GM18505 (cell line): Measurements from ENCODE around the gene CYB5D1.

ENCODE experiments used
- ATAC-seq: cut with Tn5 transposase; IDR thresholded peaks from one replicate; pipeline ENCODE4 v1.9.1; 2021; ENCODE audit not compliant: unreplicated experiment
- POLR2A ChIP-seq: IDR thresholded peaks from 4 replicates; pipeline ENCODE4 v1.6.1; 2011; ENCODE audit warnings: borderline replicate concordance; ENCODE audit not compliant: insufficient read depth, insufficient read length; ENCODE audit errors: extremely low read depth

Gene CYB5D1

DNA sequence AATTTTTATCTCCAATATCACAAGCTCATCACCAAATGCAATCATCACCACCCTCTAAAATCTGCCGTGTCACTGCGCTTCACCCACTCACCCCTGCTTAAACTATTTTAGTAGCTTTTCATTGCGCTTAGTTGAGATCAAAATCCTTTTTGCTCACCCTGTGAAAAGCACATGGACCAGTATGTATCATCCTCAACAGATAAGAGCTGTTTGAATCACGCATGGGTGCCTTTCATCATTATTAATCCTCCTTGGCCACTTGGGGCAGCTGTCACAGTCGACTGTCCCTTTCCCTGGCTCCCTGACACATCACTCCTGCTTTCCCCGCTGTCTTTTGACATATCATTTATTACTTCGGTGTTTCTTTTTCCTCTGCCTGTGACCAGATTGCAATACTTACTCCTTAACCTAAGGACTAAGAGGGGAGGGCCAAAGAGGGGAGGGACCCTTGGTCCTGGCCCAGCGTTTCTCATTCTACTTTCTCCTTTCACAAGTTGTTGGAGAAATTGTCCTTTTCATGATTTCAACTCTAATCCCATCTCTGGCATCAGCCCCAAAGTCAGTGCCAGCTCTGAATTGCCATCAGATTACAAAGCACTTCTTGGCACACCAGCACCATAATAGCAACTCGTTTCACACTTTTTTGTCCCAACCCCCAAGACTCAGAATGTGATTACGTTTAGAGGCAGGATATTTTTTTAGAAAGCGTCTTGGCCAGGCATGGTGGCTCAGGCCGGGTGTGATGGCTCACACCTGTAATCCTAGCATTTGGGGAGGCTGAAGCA lies 32.4 kb upstream of the CYB5D1 start:
- ATAC-seq: no peak
- TF ChIP-seq POLR2A: no peak

GRCh38 chr17:7830616-7831015 lies 27.2 kb upstream of the CYB5D1 start:
- TF ChIP-seq POLR2A: no peak
- ATAC-seq: no peak

GRCh38 chr17:7831233-7831632 lies 26.6 kb upstream of the CYB5D1 start:
- ATAC-seq: no peak
- no peak for TF ChIP-seq POLR2A

DNA sequence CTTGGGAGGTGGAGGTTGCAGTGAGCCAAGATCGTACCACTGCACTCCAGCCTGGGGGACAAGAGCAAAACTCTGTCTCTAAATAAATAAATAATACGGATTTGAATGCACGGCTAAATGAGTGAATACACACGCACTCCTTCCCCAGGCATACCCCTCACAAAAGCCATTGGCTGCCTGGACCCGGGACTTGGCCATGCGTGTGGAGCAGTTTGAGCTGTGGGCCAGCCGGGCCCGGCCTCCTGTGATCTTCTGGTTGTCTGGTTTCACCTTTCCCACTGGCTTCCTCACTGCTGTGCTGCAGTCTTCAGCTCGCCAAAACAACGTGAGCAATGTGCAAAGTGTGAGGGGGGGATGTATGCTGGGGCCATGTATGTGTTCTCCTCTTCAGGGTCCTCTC lies 25.4 kb upstream of the CYB5D1 start:
- no peak for ATAC-seq
- TF ChIP-seq POLR2A: no peak

DNA sequence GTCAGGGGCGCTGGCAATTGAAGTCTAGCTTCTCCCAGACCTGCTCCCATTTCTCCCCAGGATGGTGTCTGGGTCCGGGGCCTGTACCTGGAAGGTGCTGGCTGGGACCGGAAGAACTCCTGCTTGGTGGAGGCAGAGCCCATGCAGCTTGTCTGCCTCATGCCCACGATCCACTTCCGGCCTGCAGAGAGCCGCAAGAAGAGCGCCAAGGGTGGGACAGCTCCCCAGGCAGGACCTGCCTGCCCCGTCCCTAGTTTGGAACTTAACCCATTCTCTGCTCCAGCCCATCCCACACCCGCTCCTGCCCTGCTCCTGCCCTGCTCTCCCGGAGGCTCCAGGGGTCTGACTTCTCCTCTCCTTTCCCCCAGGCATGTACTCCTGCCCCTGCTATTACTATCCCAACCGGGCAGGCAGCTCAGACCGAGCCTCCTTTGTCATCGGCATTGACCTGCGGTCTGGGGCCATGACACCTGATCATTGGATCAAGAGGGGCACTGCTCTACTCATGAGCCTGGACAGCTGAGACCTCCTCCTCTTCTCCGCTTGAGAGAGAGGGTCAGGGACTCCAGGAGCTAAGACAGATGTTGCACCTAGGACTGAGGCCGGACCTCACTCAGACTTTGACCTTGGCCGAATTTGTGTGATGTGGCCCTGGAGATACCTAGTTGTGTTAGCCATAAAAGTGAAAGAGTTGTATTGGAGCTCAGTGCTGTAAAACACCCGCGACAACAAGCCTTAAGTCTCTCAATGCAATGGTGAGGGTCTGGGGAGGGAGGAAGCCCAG lies 24.6 kb upstream of the CYB5D1 start:
- no peak for TF ChIP-seq POLR2A
- ATAC-seq: no peak

DNA sequence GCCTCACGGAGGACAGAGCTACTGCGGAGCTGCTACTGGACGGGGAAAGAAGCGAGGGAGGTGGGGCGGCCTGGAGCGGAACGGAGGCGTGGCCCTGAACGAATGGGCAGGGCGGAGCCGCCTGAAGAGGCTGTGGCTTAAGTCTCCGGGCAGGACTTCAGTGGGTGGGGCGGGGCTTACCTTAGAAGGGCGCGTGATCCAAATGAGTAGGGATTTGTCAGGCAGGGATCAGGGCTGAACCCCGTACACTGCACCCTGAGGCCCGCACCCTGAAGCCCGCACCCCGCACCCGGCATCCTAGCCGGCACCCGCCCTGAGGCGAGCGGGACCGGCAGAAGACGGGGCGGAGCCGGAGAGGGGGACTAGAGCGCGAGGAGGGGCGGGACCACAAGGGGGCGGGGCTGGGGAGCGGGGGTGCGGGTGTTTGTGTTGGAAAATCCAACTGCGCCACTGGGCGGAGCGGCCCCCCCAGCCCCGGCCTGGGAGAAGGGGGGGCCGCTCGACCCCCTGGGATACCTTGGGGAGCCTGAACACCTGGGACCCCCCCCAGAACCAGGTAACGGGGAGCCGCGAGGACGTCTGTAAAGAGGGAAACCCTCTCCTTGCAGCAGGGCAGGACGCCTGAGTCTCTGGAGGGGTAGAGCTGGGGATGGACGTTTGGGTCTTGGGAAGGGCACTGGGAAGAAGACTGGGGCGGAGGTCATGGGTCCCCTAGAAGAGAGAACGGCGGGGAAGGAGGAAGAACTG lies 23.8 kb upstream of the CYB5D1 start, which contains the start of gene KDM6B:
Gene KDM6B (plus strand): TSS at position 423 of the 747 bp plus-strand sequence. CDS start 11,338 bp downstream, outside the sequence.
- no peak for TF ChIP-seq POLR2A
- peak; percentile 35 for ATAC-seq

DNA sequence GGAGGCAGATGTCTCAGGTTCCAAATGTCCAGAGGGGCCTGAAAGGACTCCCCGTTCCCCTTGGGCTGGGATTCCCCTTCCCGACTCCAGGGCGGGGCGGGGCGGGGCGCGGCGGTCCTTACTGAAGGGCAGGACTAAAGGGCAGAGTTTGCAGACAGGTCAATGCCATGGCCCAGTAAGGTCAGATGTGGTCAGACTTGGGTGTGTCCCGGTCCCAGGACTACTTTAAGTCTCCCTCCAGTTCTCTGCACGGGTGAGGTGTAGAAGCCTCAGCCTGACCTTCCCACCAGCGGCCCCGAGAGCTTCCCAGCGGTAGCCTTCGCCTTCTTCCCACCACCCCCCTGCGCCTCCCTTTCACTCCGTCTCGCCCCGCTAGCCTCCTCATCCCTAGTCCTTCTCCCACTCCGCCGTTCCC lies 23.3 kb upstream of the CYB5D1 start:
- no peak for TF ChIP-seq POLR2A
- ATAC-seq: no peak

- peak; percentile 50 for ATAC-seq
- TF ChIP-seq POLR2A: no peak
Measured at GRCh38 chr17:7834957-7835813, 22.6 kb upstream of the CYB5D1 start.

DNA sequence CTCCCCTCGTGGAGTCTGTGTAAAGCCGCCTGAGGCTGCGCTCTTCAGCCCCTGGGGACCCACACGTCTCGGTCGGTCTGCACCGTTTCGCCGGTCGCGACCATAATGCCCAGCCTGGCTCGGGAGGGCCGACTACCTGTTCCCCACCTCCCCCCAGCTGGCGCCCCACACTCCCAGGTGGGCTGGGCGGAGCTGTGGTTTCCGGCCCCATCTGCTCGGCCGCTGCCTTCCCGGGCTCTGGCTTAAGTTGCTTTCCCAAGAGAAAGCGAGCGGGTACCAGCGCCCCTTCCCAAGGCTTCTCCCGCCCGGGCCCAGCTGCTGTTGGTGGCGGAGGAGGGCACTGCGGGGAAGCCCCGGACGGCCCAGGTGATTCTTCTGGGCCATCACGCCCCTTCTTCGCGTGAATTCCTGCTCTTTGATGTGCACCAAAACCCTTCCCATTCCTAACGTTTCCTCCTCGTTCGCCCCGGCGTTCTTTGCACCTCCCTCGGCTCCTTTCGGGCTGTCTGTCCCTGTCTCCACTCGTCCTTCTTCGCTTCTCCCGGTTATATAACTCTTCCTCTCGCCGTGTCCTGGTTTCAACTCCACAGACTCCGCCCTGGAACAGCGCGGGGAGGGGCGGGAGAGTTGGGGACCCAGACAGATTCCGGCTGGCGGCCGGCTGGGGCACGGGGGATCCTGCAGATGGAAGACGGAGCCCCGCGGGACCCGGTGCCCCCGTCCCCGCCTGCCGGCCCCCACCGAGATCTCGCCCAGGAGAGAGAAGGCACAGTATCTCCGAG lies 21.8 kb upstream of the CYB5D1 start:
- peak; percentile 44 for TF ChIP-seq POLR2A
- peak; percentile 33 for ATAC-seq

DNA sequence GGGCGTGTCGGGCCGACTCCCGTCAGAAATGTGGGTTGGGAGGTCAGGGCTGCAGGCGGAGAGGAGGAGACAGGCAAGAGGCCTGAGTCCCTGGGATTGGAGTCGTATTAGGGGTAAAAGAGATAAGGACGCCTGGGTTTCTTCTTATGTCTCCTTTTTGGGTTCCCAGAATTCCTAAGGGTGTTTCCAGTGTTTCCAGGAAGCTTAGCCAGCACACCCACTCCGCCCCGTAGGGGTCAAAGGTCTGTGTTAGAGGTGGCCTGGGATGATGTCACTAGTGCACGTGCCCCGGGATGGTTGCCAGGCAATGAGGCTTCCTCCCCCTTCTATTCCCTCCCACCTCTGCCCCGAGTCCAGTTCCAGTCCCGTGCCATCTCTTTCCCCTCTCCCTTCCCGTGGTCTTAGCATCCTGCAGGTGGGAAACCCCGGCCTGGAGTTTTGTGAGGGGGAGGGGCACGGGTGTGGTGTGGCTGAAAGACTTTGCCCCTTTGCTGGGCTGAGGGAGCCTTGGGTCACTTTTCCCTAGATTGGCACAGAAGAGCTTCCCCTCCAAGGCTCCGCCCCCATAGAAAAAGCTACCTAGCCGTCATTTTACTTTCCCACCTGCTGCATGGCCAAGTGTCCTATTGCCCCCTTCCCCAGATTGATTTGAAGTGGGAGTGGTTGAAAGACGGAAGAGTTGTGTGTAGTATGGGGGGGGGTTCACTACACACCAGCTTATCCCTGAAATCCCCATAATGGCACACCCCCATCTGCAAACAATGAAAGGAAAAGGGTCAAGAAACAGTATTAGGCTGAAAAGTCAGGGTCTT lies 21.0 kb upstream of the CYB5D1 start:
- TF ChIP-seq POLR2A: no peak
- no peak for ATAC-seq
